ENCODE results near the gene GTF2H3.
A peak's percentile ranks its signal among the peaks of the same experiment; 100 is the strongest.

The GTF2H3 gene

DNA sequence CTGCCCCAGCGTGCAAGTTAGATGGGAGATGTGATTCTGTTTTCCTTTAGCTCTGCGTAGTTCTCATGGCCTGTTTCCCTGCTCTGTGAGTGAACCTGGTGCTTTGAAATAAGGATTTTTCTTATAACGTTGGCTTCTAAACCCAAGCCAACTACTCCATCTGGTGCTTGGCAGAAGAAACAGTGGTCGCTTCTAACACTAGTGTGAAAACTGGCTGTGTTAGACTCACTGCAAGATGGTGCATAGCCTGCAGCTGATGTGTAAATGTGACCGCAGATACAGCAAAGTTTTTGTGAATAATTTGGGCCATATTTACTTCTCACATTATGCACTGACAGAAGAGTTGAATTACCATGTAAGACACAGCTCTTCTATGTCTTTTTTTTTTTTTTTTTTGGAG is 12.2 kb downstream of the GTF2H3 start:
- DNase-seq (ENCODE audit: low spot score) = no peak

GRCh38 chr12:123648401-123648800 is 14.8 kb downstream of the GTF2H3 start:
- DNase-seq (ENCODE audit: low spot score) = no peak

- no peak for DNase-seq (ENCODE audit: low spot score)
These were observed 20.6 kb downstream of the GTF2H3 start for GRCh38 chr12:123654129-123654701.

- no peak for DNase-seq (ENCODE audit: low spot score)
These were observed 21.8 kb downstream of the GTF2H3 start for GRCh38 chr12:123655420-123655819.

- DNase-seq (ENCODE audit: low spot score) = no peak
These were observed 22.8 kb downstream of the GTF2H3 start for GRCh38 chr12:123656392-123656791.

DNA sequence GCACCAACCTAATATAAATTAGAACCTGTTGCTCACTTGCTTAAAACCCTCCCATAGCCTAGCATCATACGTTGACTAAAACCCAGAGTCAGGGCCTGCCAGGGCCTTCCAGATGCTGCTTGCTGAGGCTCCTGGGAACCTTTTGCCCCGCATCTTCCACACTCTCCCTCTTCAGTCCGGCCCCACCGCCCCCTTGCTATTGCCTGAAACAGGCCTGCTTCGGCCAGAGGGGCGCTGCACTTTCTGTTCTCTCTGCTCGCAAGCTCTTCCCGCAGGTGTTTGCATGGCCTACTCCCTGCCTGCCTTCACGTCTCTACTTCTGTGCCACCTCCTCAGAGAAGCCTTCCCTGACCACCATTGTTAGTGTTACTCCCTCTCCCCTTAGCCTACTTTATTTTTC is 23.6 kb downstream of the GTF2H3 start:
- no peak for DNase-seq (ENCODE audit: low spot score)

GRCh38 chr12:123659996-123660727 is 26.5 kb downstream of the GTF2H3 start:
- DNase-seq (ENCODE audit: low spot score) = peak; percentile 60

- DNase-seq (ENCODE audit: low spot score) = no peak
These were observed 34.1 kb downstream of the GTF2H3 start for GRCh38 chr12:123667771-123668170.

GRCh38 chr12:123670882-123671728 is 37.5 kb downstream of the GTF2H3 start, which contains the start of gene TCTN2:
Gene TCTN2, plus strand, starts transcription at chr12:123671113. Its CDS starts 128 bp downstream, at chr12:123671241.
- peak; percentile 92 for DNase-seq (ENCODE audit: low spot score)

GRCh38 chr12:123671876-123672275 is 38.2 kb downstream of the GTF2H3 start:
- peak; percentile 67 for DNase-seq (ENCODE audit: low spot score)

- DNase-seq (ENCODE audit: low spot score) = no peak
These were observed 41.8 kb downstream of the GTF2H3 start for GRCh38 chr12:123675436-123675835.

DNA sequence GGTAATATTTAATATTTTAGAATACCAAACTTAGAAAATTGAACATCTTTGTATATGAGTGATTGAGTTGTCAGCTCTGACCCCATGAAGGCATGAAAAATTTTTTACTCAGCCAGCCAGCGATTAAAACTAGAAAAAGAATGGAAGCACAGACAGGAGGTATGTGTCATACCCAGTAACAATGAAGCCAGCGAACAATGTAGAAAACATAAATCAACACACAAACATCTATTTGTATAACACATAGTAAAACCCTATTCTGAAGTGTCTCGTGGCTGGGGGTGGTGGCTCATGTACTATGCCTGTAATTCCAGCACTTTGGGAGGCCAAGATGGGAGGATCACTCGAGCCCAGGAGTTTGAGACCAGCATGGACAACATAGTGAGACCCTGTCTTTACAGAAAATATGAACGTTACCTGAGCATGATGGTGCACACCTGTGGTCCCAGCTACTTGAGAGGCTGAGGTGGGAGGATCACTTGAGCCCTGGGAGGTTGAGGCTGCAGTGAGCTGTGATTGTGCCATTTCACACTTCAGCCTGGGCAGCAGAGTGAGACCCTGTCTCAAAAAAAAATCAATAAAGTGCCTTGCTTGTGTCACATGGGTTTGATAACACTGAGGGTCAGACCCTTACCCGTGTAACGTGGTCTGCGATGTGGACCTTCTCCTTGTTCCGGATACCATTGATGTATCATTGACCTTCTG is 43.1 kb downstream of the GTF2H3 start:
- DNase-seq (ENCODE audit: low spot score) = no peak

DNA sequence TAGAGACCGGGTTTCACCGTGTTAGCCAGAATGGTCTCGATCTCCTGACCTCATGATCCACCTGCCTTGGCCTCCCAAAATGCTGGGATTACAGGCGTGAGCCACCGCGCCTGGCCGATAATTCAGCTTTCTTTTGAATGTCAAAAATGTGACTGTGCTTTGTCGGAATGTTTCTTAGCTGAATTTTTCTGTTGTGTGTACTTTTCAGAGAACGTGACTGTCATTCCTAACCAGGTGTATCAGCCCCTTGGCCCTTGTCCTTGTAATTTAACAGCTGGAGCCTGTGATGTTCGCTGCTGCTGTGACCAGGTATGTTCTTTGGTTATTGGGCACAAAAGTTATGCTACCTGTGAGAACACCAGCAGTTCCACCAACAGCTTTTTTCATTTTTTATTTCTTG is 45.4 kb downstream of the GTF2H3 start:
- no peak for DNase-seq (ENCODE audit: low spot score)

- DNase-seq (ENCODE audit: low spot score) = no peak
These were observed 48.0 kb downstream of the GTF2H3 start for GRCh38 chr12:123681605-123682004.

GRCh38 chr12:123683964-123684363 is 50.3 kb downstream of the GTF2H3 start:
- DNase-seq (ENCODE audit: low spot score) = no peak

DNA sequence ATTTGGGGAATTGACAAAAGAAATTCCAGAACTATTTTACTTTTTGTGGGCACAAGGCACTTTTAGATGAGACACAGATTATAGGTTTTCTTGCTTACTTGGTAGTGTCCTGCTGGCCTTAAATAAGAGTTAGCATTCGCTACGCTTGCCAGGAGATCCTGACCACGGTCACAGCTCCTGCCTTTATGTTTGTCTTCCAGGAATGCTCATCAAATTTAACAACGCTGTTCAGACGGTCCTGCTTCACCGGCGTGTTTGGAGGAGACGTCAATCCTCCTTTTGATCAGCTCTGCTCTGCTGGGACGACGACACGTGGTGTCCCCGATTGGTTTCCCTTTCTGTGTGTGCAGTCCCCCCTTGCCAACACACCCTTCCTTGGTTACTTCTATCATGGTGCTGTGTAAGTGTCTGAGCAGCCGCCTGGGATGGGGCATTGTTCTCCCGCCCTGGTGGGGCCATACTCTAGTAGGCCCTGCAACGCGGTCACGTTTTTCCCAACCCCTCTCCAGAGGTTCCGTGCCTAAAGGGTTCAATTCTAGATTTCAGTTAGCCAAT is 53.1 kb downstream of the GTF2H3 start:
- no peak for DNase-seq (ENCODE audit: low spot score)

GRCh38 chr12:123690191-123690840 is 56.7 kb downstream of the GTF2H3 start:
- DNase-seq (ENCODE audit: low spot score) = no peak

GRCh38 chr12:123696207-123696606 is 62.6 kb downstream of the GTF2H3 start:
- DNase-seq (ENCODE audit: low spot score) = no peak

- DNase-seq (ENCODE audit: low spot score) = no peak
These were observed 63.0 kb downstream of the GTF2H3 start for GRCh38 chr12:123696646-123697045.

DNA sequence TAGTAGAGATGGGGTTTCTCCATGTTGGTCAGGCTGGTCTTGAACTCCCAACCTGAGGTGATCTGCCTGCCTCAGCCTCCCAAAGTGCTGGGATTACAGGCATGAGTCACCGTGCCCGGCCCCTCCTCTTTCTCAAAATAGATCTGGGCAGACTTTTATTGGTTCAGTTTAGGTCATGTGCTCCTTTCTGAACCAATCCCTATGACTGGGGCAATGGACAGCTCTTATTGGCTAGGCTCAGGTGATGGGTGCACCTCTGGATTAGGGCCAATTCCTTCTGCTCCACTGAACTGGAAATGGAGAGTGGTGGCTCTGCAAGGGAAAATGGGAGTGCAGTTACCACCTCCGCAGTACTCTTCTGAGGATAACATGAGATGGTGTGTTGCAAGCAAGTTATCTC is 72.3 kb downstream of the GTF2H3 start:
- peak; percentile 20 for DNase-seq (ENCODE audit: low spot score)

- DNase-seq (ENCODE audit: low spot score) = no peak
These were observed 73.8 kb downstream of the GTF2H3 start for GRCh38 chr12:123707466-123707865.

Data from kidney tubule cell (primary cell).